ENCODE data around the gene ADD3.

The ADD3 gene

GRCh38 chr10:110158051-110159005 is 150.5 kb downstream of the ADD3 start:
- no peak for DNase-seq

- DNase-seq: no peak
Observed at GRCh38 chr10:110160081-110160480, 152.3 kb downstream of the ADD3 start.

GRCh38 chr10:110160522-110160921 is 152.7 kb downstream of the ADD3 start:
- no peak for DNase-seq

GRCh38 chr10:110162741-110163145 is 155.0 kb downstream of the ADD3 start:
- peak; percentile 56 for DNase-seq

- no peak for DNase-seq
Observed at GRCh38 chr10:110163192-110163773, 155.5 kb downstream of the ADD3 start.

DNA sequence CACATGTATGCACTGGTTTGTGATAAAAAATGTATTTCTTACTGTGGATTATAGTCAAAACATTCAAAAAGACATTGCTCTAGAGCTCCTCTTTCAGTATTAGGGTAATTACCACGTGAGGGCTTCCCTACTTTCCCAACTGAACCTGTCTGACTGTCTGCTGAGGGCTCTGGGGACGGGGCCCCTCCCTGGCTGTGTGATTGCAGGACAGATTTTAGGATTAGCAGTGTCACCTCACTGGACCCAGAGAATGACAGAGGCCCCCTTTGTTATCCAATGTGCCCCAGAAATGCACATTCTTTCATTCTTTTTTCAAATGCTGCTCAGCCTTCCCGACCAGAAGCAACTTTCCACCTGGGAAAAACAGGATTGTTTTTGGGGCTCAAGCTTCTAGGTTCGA is 156.1 kb downstream of the ADD3 start:
- no peak for DNase-seq

DNA sequence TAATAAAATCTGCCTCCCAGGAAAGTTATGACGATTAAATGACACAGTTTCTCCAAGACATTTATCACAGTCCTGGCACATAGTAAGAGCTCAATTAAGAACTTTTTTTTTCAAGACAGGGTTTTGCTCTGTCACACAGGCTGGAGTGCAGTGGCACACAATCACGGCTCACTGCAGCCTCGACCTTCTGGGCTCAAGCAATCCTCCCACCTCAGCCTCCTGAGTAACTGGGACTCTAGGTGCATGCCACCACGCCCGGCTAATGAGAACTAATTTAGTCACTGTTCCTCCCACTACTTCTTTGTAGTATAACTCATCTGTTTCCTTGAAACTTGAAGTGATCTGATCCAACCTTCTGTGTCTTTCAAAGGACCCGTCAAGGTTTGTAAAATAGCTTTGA is 157.5 kb downstream of the ADD3 start:
- DNase-seq: no peak

DNA sequence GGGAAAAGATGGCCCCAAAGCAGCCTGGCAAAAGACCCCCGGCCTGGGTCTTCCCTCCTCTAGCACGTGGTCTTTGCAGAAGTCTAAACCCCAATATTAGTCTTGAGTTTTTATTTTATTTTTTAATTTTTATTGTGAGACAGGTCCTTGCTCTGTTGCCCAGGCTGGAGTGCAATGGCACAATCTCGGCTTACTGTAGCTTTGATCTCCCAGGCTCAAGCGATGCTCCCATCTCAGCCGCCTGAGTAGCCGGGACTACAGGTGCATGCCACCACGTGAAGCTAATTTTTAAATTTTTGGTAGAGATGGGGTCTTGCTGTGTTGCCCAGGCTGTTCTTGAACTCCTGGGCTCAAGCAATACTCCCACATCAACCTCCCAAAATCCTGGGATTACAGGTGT is 159.4 kb downstream of the ADD3 start:
- no peak for DNase-seq

- no peak for DNase-seq
Observed at GRCh38 chr10:110168601-110169481, 161.1 kb downstream of the ADD3 start.

DNA sequence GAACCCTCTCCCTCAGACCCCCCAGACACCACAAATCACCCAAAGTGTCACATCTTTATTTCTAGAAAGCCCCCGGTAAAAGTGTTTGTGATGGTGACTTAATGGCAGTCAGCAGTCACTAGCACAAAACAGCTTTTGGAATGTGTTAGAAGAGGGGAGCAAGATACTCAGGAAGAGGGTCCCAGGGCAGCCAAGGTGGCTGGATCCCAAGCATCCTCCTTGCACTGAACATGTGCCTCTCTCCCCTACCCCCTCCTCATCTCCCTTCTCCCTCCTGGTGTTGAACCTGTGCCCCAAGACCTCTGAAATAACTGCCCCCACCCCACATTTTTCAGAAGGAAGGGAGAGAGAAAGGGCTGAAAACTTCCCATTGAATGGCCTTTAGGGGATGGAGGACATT is 161.8 kb downstream of the ADD3 start:
- DNase-seq: no peak

DNA sequence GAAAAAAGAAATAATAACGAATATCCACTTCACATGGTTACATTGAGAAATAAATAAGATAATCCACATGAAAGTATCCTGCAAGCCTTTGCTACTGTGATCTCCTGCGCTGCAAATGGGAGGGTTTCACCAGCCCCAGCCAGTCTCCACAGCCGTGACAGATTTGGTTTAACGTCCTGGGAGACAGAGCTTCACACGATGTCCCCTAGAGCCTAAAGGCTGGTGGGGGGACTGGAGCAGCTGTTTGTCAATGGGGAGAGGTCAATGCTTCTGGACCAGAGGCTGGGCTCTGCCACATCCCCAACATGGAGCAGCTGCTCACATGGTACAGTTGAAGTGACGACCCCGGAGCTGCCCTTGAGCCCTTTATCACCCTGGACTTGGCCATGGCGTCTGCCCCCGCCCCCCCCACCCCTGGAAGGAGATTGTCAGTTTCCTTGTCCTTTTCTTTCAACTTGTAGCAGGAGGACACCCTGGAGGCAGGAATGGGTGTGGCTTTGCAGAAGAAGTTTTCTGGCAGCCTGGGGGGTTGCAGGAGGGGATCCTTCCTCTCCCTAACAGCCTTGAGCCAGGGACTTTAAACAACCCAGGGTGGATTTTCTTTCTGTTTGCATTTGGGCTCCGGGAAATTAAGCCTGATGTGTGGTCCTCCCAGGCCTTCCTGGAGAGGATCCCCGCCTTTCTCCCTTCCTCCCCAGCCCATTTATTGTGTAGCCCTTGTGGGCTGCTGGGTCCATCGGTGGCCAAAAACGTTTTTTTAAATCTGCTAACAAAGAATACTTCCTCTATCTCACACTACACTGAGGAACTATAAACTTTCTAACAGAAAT is 162.6 kb downstream of the ADD3 start:
- no peak for DNase-seq

- DNase-seq: no peak
Observed at GRCh38 chr10:110171032-110171431, 163.2 kb downstream of the ADD3 start.

GRCh38 chr10:110172155-110172554 is 164.4 kb downstream of the ADD3 start:
- no peak for DNase-seq

DNA sequence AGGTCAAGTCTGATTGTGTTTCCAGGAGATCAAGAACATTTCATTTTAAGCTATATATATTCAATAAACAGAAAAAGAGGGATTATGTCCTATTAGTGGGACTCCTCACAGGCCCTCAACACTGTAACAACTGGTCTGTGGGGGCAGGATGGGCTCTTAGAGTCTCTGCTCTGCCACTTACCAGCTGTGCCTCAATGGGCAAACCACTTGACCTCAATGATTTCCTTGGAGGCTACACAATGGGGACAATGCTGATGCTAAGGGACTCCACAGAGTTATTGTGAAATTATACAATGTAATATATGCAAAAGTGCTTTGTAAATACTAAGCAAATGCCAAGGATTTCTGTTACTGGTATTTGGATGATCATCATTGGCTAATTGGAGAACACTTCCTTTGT is 166.4 kb downstream of the ADD3 start:
- DNase-seq: no peak

GRCh38 chr10:110174816-110175215 is 167.0 kb downstream of the ADD3 start:
- DNase-seq: no peak

- no peak for DNase-seq
Observed at GRCh38 chr10:110175406-110175805, 167.6 kb downstream of the ADD3 start.

- no peak for DNase-seq
Observed at GRCh38 chr10:110176141-110177030, 168.6 kb downstream of the ADD3 start.

DNA sequence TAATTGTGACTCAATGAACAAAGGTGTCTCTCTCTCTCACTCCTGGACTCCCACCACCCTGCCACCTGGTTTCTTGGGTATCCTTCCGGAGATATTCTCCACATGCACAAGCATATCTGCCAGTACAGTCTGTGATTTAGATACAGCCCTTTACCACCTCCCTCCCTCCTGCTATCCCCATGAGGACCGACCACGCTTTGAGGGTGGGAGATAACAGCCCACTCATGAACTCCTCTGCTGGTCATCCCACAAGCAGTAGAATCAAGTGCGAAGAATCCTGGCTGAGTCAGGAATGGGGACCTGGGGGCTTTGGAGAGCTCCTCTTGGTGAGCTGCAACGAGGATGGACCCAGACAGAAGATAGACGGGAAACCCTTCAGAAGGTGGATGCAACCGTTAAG is 171.4 kb downstream of the ADD3 start:
- DNase-seq: no peak

DNA sequence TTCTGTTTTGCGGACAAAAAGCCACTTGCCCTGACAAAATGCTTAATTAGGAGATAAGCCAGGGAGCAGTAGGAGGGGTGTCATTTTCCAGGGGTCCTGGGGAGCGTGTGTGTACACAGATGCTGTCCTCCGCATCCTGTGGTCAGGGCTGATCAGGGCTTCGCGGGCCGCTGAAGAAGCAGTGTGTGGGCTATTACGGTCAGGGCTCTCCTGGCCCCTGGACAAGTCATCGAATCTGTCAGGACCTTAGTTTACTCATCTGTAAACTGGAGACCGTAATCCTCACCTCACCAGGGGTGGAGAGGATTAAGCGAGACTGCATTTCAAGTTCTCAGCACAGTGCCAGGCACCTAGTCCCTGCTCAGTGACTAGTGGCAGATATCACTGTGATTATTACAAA is 173.7 kb downstream of the ADD3 start:
- DNase-seq: no peak

DNA sequence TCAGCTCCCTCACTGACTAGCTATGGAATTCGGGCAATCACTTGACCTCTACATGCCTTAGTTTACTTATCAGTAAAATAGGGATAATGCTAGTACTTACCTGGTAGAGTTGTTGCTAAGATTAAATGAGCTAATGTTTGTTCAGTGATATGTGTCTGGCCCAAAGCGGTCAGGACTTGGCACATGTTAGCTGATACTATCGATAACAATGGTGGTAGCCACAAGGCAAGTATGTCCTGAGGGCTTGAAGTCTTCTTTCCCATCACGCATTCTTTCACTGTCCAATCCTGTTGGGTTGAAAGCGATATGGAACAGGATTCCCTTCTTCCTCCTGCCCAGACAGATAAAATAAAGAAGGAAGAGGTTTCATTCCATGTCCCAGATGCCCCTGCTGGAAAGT is 174.1 kb downstream of the ADD3 start:
- no peak for DNase-seq

GRCh38 chr10:110184398-110184797 is 176.6 kb downstream of the ADD3 start:
- no peak for DNase-seq

Data from activated effector memory CD4-positive, alpha-beta T cell treated with anti-CD3 and anti-CD28 coated beads, Interleukin-2, amount 50 U/mL, for 16 hours (primary cell).